H9 (cell line): Measurements from ENCODE around the gene MYO15A. TPM values are rescaled to one million over a fixed set of nuclear protein-coding genes. Genes with fewer than 3 reads are reported as not detected.

Experiments used
- DNase-seq: peaks from one replicate; pipeline ENCODE4 v3.0.0-alpha.2; 2017
- H2AFZ ChIP-seq: one replicate; pipeline ENCODE4 v1.6.1; 2013; ENCODE audit warnings: mild to moderate bottlenecking, low read length, control low read depth, moderate library complexity
- H2AK5ac ChIP-seq: 2 replicates; pipeline ENCODE4 v1.6.1; 2013; ENCODE audit warnings: low read length, control low read depth, mixed read lengths; ENCODE audit not compliant: insufficient read length
- H2BK120ac ChIP-seq: one replicate; pipeline ENCODE4 v1.6.1; 2013; ENCODE audit warnings: low read depth, mild to moderate bottlenecking, low read length, control low read depth, inconsistent platforms; ENCODE audit not compliant: poor library complexity, severe bottlenecking
- H2BK12ac ChIP-seq: 2 replicates; pipeline ENCODE4 v1.6.1; 2013; ENCODE audit warnings: low read length, control low read depth, mixed read lengths, low read depth; ENCODE audit not compliant: insufficient read length
- H2BK15ac ChIP-seq: 2 replicates; pipeline ENCODE4 v1.6.1; 2013; ENCODE audit warnings: low read depth, low read length, control low read depth
- H2BK20ac ChIP-seq: one replicate; pipeline ENCODE4 v1.6.1; 2013; ENCODE audit warnings: low read depth, mild to moderate bottlenecking, low read length, control low read depth, inconsistent platforms; ENCODE audit not compliant: poor library complexity, severe bottlenecking
- H2BK5ac ChIP-seq: 2 replicates; pipeline ENCODE4 v1.6.1; 2013; ENCODE audit warnings: low read length, control low read depth, mixed read lengths; ENCODE audit not compliant: insufficient read length
- H3K14ac ChIP-seq: 2 replicates; pipeline ENCODE4 v1.6.1; 2013; ENCODE audit warnings: low read length, control low read depth; ENCODE audit not compliant: insufficient read depth
- H3K18ac ChIP-seq: 2 replicates; pipeline ENCODE4 v1.6.1; 2013; ENCODE audit warnings: low read depth, mild to moderate bottlenecking, mixed read lengths, low read length, control low read depth; ENCODE audit not compliant: insufficient read length
- H3K23ac ChIP-seq: 2 replicates; pipeline ENCODE4 v1.6.1; 2013; ENCODE audit warnings: low read length, control low read depth, mixed read lengths, low read depth; ENCODE audit not compliant: insufficient read length
- H3K23me2 ChIP-seq: 2 replicates; pipeline ENCODE4 v1.6.1; 2013; ENCODE audit warnings: low read depth, mild to moderate bottlenecking, mixed read lengths, low read length, control low read depth; ENCODE audit not compliant: insufficient read length, poor library complexity, severe bottlenecking
- H3K27ac ChIP-seq: 2 replicates; pipeline ENCODE4 v1.5.1; 2013; ENCODE audit warnings: low read length, control low read depth, mixed read lengths, low read depth; ENCODE audit not compliant: insufficient read length
- H3K27me3 ChIP-seq: 2 replicates; pipeline ENCODE4 v1.6.1; 2013; ENCODE audit warnings: low read length, control low read depth, inconsistent platforms; ENCODE audit not compliant: insufficient read depth
- H3K4ac ChIP-seq: 2 replicates; pipeline ENCODE4 v1.6.1; 2013; ENCODE audit warnings: low read depth, mild to moderate bottlenecking, control low read depth, inconsistent platforms, low read length, moderate library complexity
- H3K4me1 ChIP-seq: 2 replicates; pipeline ENCODE4 v1.6.1; 2013; ENCODE audit warnings: low read length, control low read depth, inconsistent platforms; ENCODE audit not compliant: insufficient read depth
- H3K4me2 ChIP-seq: 2 replicates; pipeline ENCODE4 v1.6.1; 2013; ENCODE audit warnings: low read length, control low read depth, mixed read lengths; ENCODE audit not compliant: insufficient read length, insufficient read depth
- H3K56ac ChIP-seq: 2 replicates; pipeline ENCODE4 v1.6.1; 2013; ENCODE audit warnings: low read depth, mild to moderate bottlenecking, mixed read lengths, low read length, control low read depth; ENCODE audit not compliant: insufficient read length
- H3K79me1 ChIP-seq: 2 replicates; pipeline ENCODE4 v1.6.1; 2013; ENCODE audit warnings: low read depth, mild to moderate bottlenecking, moderate library complexity, low read length, control low read depth, inconsistent platforms; ENCODE audit not compliant: insufficient read depth, poor library complexity, severe bottlenecking
- H3K79me2 ChIP-seq: 2 replicates; pipeline ENCODE4 v1.6.1; 2013; ENCODE audit warnings: low read length, control low read depth, inconsistent platforms; ENCODE audit not compliant: insufficient read depth
- H3K9ac ChIP-seq: 2 replicates; pipeline ENCODE4 v1.6.1; 2013; ENCODE audit warnings: low read length, control low read depth, mixed read lengths; ENCODE audit not compliant: insufficient read length; ENCODE audit errors: extremely low read depth
- H3K9me3 ChIP-seq: one replicate; pipeline ENCODE4 v1.6.1; 2013; ENCODE audit warnings: low read depth, low read length, inconsistent platforms; ENCODE audit not compliant: control insufficient read depth
- H3T11ph ChIP-seq: one replicate; pipeline ENCODE4 v1.6.1; 2013; ENCODE audit warnings: mild to moderate bottlenecking, low read length, control low read depth, inconsistent platforms
- H4K20me1 ChIP-seq: one replicate; pipeline ENCODE4 v1.6.1; 2013; ENCODE audit not compliant: control insufficient read depth, insufficient read length, insufficient read depth
- H4K5ac ChIP-seq: 2 replicates; pipeline ENCODE4 v1.6.1; 2013; ENCODE audit warnings: low read depth, mild to moderate bottlenecking, mixed read lengths, low read length, control low read depth; ENCODE audit not compliant: insufficient read length
- H4K8ac ChIP-seq: replicated peaks from 2 replicates; pipeline ENCODE4 v1.6.1; 2013; ENCODE audit warnings: low read length, control low read depth, mixed read lengths, low read depth; ENCODE audit not compliant: insufficient read length
- H4K91ac ChIP-seq: 2 replicates; pipeline ENCODE4 v1.6.1; 2013; ENCODE audit warnings: low read depth, mild to moderate bottlenecking, moderate library complexity, mixed read lengths, low read length, control low read depth; ENCODE audit not compliant: insufficient read length
- H3K27ac Mint-ChIP-seq, 3 experiments: 2 replicates in 2 of 3; 3 replicates in 1 of 3; pipeline ENCODE4 v1.8.0; 2020 to 2021; ENCODE audit warnings: mixed read lengths in 3 of 3, mild to moderate bottlenecking in 1 of 3, moderate library complexity in 1 of 3
- H3K27me3 Mint-ChIP-seq: 2 replicates; pipeline ENCODE4 v1.8.0; 2021; ENCODE audit warnings: low read depth, mild to moderate bottlenecking, moderate library complexity, mixed read lengths
- H3K36me3 Mint-ChIP-seq, 3 experiments: 2 replicates in 2 of 3; 3 replicates in 1 of 3; pipeline ENCODE4 v1.8.0; 2020 to 2021; ENCODE audit warnings: low read depth in 3 of 3, mixed read lengths in 3 of 3; ENCODE audit not compliant: insufficient read depth in 1 of 3
- H3K4me1 Mint-ChIP-seq, 2 experiments: 2 replicates each; pipeline ENCODE4 v1.8.0; 2020; ENCODE audit warnings: mixed read lengths in 2 of 2
- H3K4me3 Mint-ChIP-seq, 2 experiments: 2 replicates in 1 of 2; 3 replicates in 1 of 2; pipeline ENCODE4 v1.8.0; 2020 to 2021; ENCODE audit warnings: mild to moderate bottlenecking in 2 of 2, mixed read lengths in 2 of 2, moderate library complexity in 1 of 2
- H3K9me3 Mint-ChIP-seq, 2 experiments: 2 replicates in 1 of 2; 3 replicates in 1 of 2; pipeline ENCODE4 v1.8.0; 2020; ENCODE audit warnings: mild to moderate bottlenecking in 2 of 2, mixed read lengths in 2 of 2, moderate library complexity in 1 of 2
- WGBS: extraction: QIAGEN DNeasy Blood & Tissue Kit; methylation state at CpG from one replicate; pipeline ENCODE4 v1.1.7; 2013; ENCODE audit warnings: missing lambda C conversion rate, low lambda C conversion rate, mixed read lengths; ENCODE audit not compliant: insufficient read length; ENCODE audit errors: extremely low coverage; 5-methylcytosine and 5-hydroxymethylcytosine counted together
- total RNA-seq: library from RNA; stranded (reverse); gene quantifications from 2 replicates; pipeline ENCODE4 v1.2.1, GENCODE V29; 2021
- TF ChIP-seq, protein P1 (sequence below): fragments of 200-600 bp; sonication (generic); conservative IDR thresholded peaks from 3 replicates; pipeline ENCODE4 v1.8.0; 2021; ENCODE audit warnings: antibody characterized with exemption, mild to moderate bottlenecking

Gene MYO15A
- total RNA-seq, 1 experiment from 2014 or later = 2.5 TPM

DNA sequence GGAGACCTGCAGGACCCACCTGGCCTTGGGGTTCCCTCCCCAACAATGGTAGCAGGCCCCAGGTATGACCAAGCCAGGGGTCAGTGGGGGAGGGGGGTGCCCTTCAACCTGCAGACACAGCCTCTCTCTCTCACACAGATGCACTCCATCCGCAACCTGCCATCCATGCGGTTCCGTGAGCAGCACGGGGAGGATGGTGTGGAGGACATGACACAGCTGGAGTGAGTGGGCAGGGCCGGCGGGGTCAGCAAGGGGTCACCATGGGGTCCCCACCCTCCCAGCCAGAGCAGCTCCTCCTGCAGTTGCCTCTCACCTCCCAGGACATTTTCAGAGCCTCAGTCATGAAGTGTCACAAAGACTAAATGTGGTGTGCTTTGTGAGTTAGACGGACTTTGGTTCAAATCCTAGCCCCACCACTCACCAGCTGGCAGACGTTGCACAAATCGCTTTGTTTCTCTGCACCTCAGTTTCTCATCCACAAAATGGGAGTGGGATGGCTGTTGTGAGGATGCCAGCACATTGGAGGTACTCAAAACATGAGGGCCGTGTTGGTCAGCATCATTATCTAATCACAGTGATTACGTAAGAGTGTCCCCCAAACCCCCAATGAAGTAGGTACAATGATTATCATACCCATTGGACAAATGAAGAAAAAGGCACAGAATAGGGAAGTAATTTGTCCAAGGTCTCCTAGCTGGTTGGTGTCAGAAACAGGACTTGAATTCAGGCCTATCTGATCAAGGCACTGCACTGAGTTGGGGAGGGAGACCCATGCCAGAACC lies 16.0 kb downstream of the MYO15A start:
- no CpG with 5 or more reads among the region's 11 CpGs for WGBS
- Histone ChIP-seq H2AFZ (no peak overlapping the region), H3K4me1 (no peaks in the 10 kb centered on the region), H2BK20ac (no peak overlapping the region), H4K5ac (no peak overlapping the region), H3K27ac (no peak overlapping the region), H3K14ac (no peak overlapping the region), H3K27me3 (no peaks in the 10 kb centered on the region), H3T11ph (no peak overlapping the region), H4K91ac (no peak overlapping the region), H4K20me1 (no peaks in the 10 kb centered on the region), H3K56ac (no peak overlapping the region), H2BK15ac (no peak overlapping the region), H2BK120ac (no peak overlapping the region), H3K9ac (no peak overlapping the region), H3K79me2 (no peaks in the 10 kb centered on the region), H3K9me3 (no peaks in the 10 kb centered on the region), H3K4me2 (no peak overlapping the region), H2AK5ac (no peak overlapping the region), H2BK12ac (no peak overlapping the region), H3K23ac (no peak overlapping the region), H3K23me2 (no peaks in the 10 kb centered on the region), H4K8ac (no peak overlapping the region), H3K18ac (no peak overlapping the region), H3K79me1 (no peaks in the 10 kb centered on the region), H3K4ac (no peak overlapping the region), H2BK5ac (no peak overlapping the region)
- Mint-ChIP-seq H3K9me3 (peaks cover 6% of the 10 kb centered on the region in 2 experiments), H3K36me3 (peaks cover 2 to 4% (median 3%) of the 10 kb centered on the region in 3 experiments; a peak in 5 of 7 replicates), H3K4me1 (no peaks in the 10 kb centered on the region), H3K4me3 (no peak overlapping the region), H3K27me3 (peaks cover 20% of the 10 kb centered on the region), H3K27ac (no peak overlapping the region)
- TF ChIP-seq, protein P1, sequence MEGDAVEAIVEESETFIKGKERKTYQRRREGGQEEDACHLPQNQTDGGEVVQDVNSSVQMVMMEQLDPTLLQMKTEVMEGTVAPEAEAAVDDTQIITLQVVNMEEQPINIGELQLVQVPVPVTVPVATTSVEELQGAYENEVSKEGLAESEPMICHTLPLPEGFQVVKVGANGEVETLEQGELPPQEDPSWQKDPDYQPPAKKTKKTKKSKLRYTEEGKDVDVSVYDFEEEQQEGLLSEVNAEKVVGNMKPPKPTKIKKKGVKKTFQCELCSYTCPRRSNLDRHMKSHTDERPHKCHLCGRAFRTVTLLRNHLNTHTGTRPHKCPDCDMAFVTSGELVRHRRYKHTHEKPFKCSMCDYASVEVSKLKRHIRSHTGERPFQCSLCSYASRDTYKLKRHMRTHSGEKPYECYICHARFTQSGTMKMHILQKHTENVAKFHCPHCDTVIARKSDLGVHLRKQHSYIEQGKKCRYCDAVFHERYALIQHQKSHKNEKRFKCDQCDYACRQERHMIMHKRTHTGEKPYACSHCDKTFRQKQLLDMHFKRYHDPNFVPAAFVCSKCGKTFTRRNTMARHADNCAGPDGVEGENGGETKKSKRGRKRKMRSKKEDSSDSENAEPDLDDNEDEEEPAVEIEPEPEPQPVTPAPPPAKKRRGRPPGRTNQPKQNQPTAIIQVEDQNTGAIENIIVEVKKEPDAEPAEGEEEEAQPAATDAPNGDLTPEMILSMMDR = no peak
- DNase-seq = no peak
